CD4-positive, alpha-beta T cell (primary cell): ENCODE results near the gene POFUT1. TPM values are rescaled to one million over a fixed set of nuclear protein-coding genes. Genes with fewer than 3 reads are reported as not detected.

ENCODE experiments used
- ATAC-seq: fragments of 200-7000 bp; cut with Tn5 transposase; one replicate; pipeline ENCODE4 v1.10.0; 2022; ENCODE audit warnings: mild to moderate bottlenecking; ENCODE audit not compliant: poor library complexity
- CTCF ChIA-PET: fragments of 350-600 bp; sonication (Branson Sonifier 250); formaldehyde crosslinking; loops from one replicate; lab custom pipeline; 2021; ENCODE audit warnings: antibody characterized with exemption, inconsistent platforms; lab: Charles Lee
- POLR2A ChIA-PET: fragments of 350-600 bp; sonication (Branson Sonifier 250); formaldehyde crosslinking; loops from one replicate; lab custom pipeline; 2021; ENCODE audit warnings: antibody characterized with exemption, inconsistent platforms; lab: Charles Lee
- DNase-seq, 14 experiments: peaks; one replicate each; pipeline ENCODE4 v3.0.0-alpha.2; 2013 to 2020; ENCODE audit warnings: mixed read lengths in 2 of 14
- H3K27ac ChIP-seq, 2 donors: one replicate each; pipeline versions ENCODE4 v1.5.1 to v1.7.0; 2013; ENCODE audit warnings: low read length in 2 of 2, low read depth in 1 of 2, mild to moderate bottlenecking in 1 of 2
- H3K27me3 ChIP-seq, 2 experiments: 1 replicate in 1 of 2; 2 replicates in 1 of 2; pipeline versions ENCODE4 v1.6.1 to v1.7.0; 2013; ENCODE audit warnings: low read length in 2 of 2, control low read depth in 1 of 2, mild to moderate bottlenecking in 1 of 2, moderate library complexity in 1 of 2; ENCODE audit not compliant: insufficient read depth in 2 of 2, control insufficient read depth in 1 of 2
- H3K36me3 ChIP-seq: one replicate; pipeline ENCODE4 v1.6.1; 2013; ENCODE audit warnings: low read length, control low read depth; ENCODE audit not compliant: insufficient read depth
- H3K4me1 ChIP-seq: one replicate; pipeline ENCODE4 v1.6.1; 2013; ENCODE audit warnings: low read length, control low read depth; ENCODE audit not compliant: insufficient read depth
- H3K4me3 ChIP-seq: one replicate; pipeline ENCODE4 v1.5.1; 2013; ENCODE audit warnings: mild to moderate bottlenecking, low read length, moderate library complexity
- H3K9me3 ChIP-seq, 2 experiments: 1 replicate in 1 of 2; 2 replicates in 1 of 2; pipeline versions ENCODE4 v1.6.1 to v1.7.0; 2013; ENCODE audit warnings: low read length in 2 of 2, mild to moderate bottlenecking in 2 of 2, control low read depth in 1 of 2, moderate library complexity in 1 of 2; ENCODE audit not compliant: control insufficient read depth in 1 of 2, insufficient read depth in 1 of 2
- H3K27ac Mint-ChIP-seq: one replicate; pipeline ENCODE4 v1.8.0; 2020; ENCODE audit warnings: mixed read lengths
- H3K27me3 Mint-ChIP-seq: one replicate; pipeline ENCODE4 v1.8.0; 2021; ENCODE audit warnings: mixed read lengths
- H3K36me3 Mint-ChIP-seq: one replicate; pipeline ENCODE4 v1.8.0; 2021; ENCODE audit warnings: low read depth, mixed read lengths
- H3K4me1 Mint-ChIP-seq: one replicate; pipeline ENCODE4 v1.8.0; 2021; ENCODE audit warnings: low read depth, mixed read lengths
- H3K4me3 Mint-ChIP-seq: one replicate; pipeline ENCODE4 v1.8.0; 2020; ENCODE audit warnings: mild to moderate bottlenecking, mixed read lengths
- H3K9me3 Mint-ChIP-seq: one replicate; pipeline ENCODE4 v1.8.0; 2020; ENCODE audit warnings: mixed read lengths
- intact Hi-C, 2 experiments: fragments of 100-400 bp; cut with DNase I in 1 of 2; cut with micrococcal nuclease in 1 of 2; formaldehyde crosslinking; loops; one replicate each; pipeline versions ENCODE4 v1.15.1 to v1.9.0; 2023 to 2025; cut with DNase I, micrococcal nuclease
- total RNA-seq, 174 experiments: library from RNA in 2 of 174; stranded (reverse) in 2 of 174; gene quantifications; one replicate each; pipeline ENCODE4 v1.2.3 and lab custom pipeline; 2021 to 2026
- TF ChIP-seq, protein P1 (sequence below): fragments of 200-600 bp; IDR thresholded peaks from one replicate; pipeline ENCODE4 v1.8.0; 2022; ENCODE audit warnings: antibody characterized with exemption, mild to moderate bottlenecking

POFUT1 gene
- total RNA-seq, 2 experiments from 2014 or later: 7.5 to 8.8 TPM

DNA sequence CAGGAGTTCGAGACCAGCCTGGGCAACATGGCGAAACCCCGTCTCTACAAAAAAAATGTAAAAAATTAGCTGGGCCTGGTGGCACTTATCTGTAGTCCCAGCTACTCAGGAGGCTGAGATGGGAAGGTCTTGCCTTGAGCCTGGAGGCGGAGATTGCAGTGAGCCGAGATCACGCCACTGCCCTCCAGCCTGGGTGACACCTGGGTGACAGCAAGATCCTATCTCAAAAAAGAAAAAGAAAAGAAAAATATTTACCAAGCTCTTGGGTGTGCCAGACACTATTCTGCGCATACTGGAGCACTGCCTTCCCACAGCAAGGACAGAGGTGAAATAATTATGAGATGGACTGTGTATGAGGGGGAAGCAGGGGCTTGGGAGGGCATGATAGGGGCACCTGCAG lies 19.6 kb downstream of the POFUT1 start:
- CTCF ChIA-PET: no interaction called here
- POLR2A ChIA-PET: no interaction called here
- TF ChIP-seq, protein P1, sequence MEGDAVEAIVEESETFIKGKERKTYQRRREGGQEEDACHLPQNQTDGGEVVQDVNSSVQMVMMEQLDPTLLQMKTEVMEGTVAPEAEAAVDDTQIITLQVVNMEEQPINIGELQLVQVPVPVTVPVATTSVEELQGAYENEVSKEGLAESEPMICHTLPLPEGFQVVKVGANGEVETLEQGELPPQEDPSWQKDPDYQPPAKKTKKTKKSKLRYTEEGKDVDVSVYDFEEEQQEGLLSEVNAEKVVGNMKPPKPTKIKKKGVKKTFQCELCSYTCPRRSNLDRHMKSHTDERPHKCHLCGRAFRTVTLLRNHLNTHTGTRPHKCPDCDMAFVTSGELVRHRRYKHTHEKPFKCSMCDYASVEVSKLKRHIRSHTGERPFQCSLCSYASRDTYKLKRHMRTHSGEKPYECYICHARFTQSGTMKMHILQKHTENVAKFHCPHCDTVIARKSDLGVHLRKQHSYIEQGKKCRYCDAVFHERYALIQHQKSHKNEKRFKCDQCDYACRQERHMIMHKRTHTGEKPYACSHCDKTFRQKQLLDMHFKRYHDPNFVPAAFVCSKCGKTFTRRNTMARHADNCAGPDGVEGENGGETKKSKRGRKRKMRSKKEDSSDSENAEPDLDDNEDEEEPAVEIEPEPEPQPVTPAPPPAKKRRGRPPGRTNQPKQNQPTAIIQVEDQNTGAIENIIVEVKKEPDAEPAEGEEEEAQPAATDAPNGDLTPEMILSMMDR: no peak
- H3K27ac Mint-ChIP-seq: peak overlapping the region; percentile 24
- H3K36me3 Mint-ChIP-seq: peaks cover 80% of the 10 kb centered on the region
- DNase-seq (no peak), ATAC-seq (no peak)
- Histone ChIP-seq H3K27ac (no peak overlapping the region), H3K36me3 (peaks cover 47% of the 10 kb centered on the region), H3K9me3 (no peaks in the 10 kb centered on the region), H3K4me1 (peaks cover 14% of the 10 kb centered on the region), H3K4me3 (no peak overlapping the region), H3K27me3 (no peaks in the 10 kb centered on the region)
- H3K4me3 Mint-ChIP-seq: no peak overlapping the region
- H3K4me1 Mint-ChIP-seq: peaks cover 12% of the 10 kb centered on the region
- no peaks in the 10 kb centered on the region for H3K9me3 Mint-ChIP-seq
- intact Hi-C loops: no loop called here
- H3K27me3 Mint-ChIP-seq: no peaks in the 10 kb centered on the region

DNA sequence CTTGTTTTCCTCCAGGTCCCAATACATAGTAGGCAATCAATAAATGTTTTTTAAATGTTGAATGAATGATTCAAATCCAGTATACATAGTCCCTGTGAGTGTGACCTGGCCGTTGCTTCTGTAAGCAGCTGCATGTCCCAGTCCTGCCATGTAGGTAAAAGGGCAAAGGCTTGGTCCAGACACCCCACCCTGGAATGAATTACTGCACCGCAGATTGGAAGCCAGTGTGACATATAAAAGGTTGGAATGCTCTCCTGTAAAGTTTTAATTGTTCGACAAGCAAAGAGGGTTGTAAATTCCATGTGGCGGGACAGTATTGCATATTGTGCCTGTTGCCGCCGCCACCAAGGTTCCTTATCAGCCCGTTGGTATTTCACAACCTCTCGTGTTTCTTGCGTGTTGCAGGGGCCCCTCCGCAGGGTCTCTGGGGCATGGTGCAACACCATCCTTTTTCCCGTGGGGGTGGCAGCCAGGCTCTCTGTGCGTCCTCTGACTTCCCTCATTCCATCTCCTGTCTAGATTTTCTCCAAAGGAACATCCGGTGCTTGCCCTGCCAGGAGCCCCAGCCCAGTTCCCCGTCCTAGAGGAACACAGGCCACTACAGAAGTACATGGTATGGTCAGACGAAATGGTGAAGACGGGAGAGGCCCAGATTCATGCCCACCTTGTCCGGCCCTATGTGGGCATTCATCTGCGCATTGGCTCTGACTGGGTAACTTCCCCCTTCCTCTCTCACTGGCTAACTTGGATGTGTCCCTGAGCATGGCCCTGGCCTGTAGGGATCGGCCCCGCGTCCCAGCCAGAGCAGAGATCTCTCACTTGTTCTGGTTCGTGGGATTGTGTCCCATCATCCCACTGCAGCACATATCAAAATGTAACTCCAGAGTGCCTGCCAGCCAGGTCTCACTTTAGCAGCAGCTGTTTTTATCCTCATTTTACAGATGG lies 20.3 kb downstream of the POFUT1 start:
- peaks cover 18% of the 10 kb centered on the region for H3K4me1 Mint-ChIP-seq
- H3K27ac Mint-ChIP-seq: peak overlapping the region; percentile 24
- DNase-seq (no peak), ATAC-seq (no peak)
- Histone ChIP-seq H3K9me3 (no peaks in the 10 kb centered on the region), H3K4me1 (peaks cover 21% of the 10 kb centered on the region), H3K27me3 (no peaks in the 10 kb centered on the region), H3K4me3 (no peak overlapping the region), H3K36me3 (peaks cover 45% of the 10 kb centered on the region), H3K27ac (no peak overlapping the region)
- ChIA-PET CTCF (no interaction called here), POLR2A (no interaction called here)
- H3K4me3 Mint-ChIP-seq: no peak overlapping the region
- H3K27me3 Mint-ChIP-seq: no peaks in the 10 kb centered on the region
- TF ChIP-seq, protein P1: no peak
- intact Hi-C loops: no loop called here
- H3K36me3 Mint-ChIP-seq: peaks cover 77% of the 10 kb centered on the region
- H3K9me3 Mint-ChIP-seq: no peaks in the 10 kb centered on the region

DNA sequence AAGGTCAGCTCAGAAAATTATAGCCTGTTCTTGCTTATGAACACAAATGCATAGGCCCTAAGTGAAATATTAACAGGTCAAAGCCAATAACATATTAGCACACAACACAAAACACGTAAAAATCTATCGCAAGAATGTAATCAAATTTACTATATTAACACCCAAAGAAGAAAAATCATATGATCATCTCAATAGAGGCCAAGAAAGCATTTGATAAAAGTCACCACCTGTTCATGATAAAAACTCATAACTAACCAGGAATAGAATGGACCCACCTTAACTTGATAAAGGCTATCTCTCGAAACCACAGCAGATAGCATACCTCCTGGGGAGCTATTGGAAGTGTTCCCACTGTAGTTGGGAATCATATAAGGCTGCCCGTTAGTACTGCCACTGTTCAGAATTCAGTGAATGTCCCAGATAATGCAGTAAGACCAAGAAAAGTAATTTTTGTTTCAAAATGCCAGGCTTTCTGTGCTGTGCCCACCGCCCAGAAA lies 21.6 kb downstream of the POFUT1 start:
- CTCF ChIA-PET: no interaction called here
- peaks cover 24% of the 10 kb centered on the region for H3K4me1 Mint-ChIP-seq
- H3K27me3 ChIP-seq: no peaks in the 10 kb centered on the region
- no peaks in the 10 kb centered on the region for H3K27me3 Mint-ChIP-seq
- peaks cover 77% of the 10 kb centered on the region for H3K36me3 Mint-ChIP-seq
- no peaks in the 10 kb centered on the region for H3K9me3 Mint-ChIP-seq
- H3K27ac ChIP-seq: no peak overlapping the region
- H3K9me3 ChIP-seq: no peaks in the 10 kb centered on the region
- POLR2A ChIA-PET: no interaction called here
- no peak overlapping the region for H3K4me3 ChIP-seq
- no peak for DNase-seq
- no peak overlapping the region for H3K4me3 Mint-ChIP-seq
- intact Hi-C loops: no loop called here
- ATAC-seq: no peak
- peaks cover 28% of the 10 kb centered on the region for H3K4me1 ChIP-seq
- H3K27ac Mint-ChIP-seq: peak overlapping the region; percentile 1
- TF ChIP-seq, protein P1: no peak
- peaks cover 45% of the 10 kb centered on the region for H3K36me3 ChIP-seq
